Measurements from ENCODE around the gene PPARG.

GRCh38 chr3:12451960-12452359 is 163.1 kb downstream of the PPARG start:
- TF ChIP-seq CTCF (IDR thresholded peaks at IDR 0.05; ENCODE audit: low read depth, low read length, poor library complexity, severe bottlenecking) (no peak), EZH2phosphoT487 (IDR thresholded peaks at IDR 0.05; ENCODE audit: borderline replicate concordance, low read length) (no peak)

All from DOHH2 (cell line).